Activated effector memory CD4-positive, alpha-beta T cell treated with Interleukin-2 at 50 U/mL for 16 hours (primary cell): ENCODE results near the gene GPR162.

Source experiments
- DNase-seq: peaks from one replicate; pipeline ENCODE4 v3.0.0-alpha.2; 2020

The GPR162 gene

DNA sequence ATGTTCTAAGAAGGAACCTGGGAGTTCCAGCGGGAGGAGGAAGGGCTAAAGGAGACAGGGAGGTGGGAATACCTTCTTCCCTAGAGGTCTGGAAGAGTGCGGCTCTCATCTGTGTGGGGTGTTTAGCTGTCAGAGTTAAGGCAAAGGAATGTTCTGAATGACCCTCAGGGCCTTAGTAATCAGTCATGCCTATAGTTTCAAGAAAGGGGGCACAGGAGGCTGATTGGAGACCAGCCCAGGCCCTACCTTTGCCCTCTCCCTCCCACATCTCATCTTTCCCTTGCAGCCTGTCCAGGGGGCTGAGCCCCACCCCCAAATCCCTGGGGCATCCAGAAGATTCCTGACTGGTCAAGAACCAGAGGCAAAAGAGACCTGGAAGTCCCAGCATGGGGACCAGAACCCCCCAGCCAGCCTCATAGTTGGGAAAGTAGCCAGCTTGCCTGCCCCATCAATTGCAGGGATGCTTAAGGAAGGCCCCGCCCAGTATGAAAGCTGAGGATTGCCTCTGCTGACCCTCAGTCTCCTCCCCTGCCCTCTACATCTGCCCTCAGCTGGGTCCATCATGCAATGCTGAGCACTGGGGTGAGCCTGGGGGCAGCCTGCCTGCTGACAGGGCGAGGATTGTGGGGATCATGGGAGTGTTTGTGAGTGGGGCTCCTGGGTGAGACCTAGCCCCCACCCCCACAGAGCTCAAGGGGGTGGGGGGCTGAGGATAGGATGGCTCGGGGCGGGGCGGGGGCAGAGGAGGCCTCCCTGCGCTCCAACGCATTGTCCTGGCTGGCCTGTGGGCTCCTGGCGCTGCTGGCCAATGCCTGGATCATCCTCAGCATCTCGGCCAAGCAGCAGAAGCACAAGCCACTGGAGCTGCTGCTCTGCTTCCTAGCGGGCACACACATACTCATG, 1.8 kb downstream of the GPR162 start:
- DNase-seq = no peak

DNA sequence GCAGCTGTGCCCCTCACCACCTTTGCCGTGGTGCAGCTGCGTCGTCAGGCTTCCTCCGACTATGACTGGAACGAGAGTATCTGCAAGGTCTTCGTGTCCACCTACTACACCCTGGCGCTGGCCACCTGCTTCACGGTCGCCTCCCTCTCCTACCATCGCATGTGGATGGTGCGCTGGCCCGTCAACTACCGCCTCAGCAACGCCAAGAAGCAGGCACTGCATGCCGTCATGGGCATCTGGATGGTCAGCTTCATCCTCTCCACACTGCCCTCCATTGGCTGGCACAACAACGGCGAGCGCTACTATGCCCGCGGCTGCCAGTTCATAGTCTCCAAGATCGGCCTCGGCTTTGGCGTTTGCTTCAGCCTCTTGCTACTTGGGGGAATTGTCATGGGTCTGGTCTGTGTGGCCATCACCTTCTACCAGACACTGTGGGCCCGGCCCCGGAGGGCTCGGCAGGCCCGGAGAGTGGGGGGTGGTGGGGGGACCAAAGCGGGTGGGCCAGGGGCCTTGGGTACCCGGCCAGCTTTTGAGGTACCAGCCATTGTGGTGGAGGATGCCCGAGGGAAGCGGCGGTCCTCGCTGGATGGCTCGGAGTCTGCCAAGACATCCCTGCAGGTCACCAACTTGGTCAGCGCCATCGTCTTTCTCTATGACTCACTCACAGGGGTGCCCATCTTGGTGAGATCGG, 2.6 kb downstream of the GPR162 start:
- no peak for DNase-seq

DNA sequence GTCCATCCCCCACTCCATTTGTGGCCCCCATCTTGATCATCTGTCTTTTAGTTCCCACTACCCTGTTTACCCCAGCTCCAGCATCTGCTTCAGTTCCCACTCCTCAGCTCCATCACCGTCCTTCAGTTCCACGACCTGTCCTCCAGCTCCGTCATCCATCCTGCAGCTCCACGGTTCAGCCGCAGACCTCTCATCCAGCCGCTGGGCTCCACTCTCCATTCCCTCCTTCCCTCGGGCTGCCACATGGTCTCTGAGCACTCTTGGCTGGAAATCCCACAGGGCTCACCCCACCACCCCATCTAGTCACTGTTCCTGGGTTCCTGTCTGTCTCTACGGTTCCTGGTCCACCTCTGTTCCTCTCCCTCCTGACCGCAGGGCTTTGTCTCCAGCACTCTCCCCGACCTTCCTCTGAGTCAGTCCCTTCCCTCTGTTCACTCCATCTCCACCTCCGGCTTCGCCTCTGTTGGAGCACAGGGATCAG, 3.3 kb downstream of the GPR162 start:
- DNase-seq = no peak

GRCh38 chr12:6825398-6826124, 3.9 kb downstream of the GPR162 start:
- peak; percentile 69 for DNase-seq

GRCh38 chr12:6826125-6826733, 4.6 kb downstream of the GPR162 start:
- DNase-seq = no peak

- DNase-seq = no peak
Observed at GRCh38 chr12:6826734-6827436, 5.3 kb downstream of the GPR162 start.

DNA sequence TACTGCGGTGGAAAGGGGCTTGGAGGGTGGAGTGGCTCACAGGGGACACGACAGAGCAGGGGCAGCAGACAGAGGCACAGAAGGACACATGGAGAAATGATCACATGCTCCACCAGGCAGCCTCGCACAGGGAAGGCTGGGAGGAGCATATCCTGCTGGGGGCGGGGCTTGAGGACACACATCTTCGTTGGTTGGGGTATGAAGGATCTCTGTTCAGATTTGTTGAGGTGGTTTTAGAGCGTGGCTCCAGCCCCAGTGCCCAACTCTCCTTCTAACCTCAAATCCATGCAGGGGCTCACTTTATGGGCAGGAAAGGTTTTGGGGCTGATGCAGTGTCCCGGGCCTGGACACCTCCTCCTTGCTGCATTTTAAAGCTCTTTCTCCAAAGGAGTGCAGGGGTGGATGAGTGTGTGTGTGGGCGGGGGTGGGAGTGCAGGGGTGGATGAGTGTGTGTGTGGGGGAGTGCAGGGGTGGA, 5.9 kb downstream of the GPR162 start:
- DNase-seq = peak; percentile 20

DNA sequence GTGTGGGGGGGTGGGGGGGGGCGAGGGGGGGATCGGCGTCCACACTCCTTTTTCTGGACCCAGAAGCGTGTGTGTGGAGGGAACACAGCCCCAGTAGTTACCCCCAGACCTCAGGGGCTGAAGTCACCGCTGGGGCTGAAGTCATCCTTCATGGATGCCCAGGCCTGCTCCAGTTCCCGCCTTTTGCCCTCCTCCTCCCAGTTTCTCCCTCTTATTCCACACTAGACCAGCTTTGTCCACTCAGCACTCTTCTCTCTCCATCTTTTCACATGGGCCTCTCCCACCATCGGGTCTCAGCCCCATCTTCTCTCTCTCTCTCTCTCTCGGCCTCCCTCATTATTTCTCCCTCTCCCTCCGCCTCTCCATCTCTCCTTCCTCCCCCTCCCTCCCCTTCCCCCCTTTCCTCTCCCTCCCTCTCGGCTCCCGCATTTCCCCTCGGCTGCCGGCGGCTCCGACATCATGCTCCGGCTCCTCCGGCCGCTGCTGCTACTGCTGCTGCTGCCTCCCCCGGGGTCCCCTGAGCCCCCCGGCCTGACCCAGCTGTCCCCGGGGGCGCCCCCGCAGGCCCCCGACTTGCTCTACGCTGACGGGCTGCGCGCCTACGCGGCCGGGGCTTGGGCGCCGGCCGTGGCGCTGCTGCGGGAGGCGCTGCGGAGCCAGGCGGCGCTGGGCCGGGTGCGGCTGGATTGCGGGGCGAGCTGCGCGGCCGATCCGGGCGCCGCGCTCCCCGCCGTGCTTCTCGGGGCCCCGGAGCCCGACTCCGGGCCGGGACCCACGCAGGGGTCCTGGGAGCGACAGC, 6.6 kb downstream of the GPR162 start, which contains the start of gene P3H3:
TSS of gene P3H3 (plus strand) at position 426 of the 799 bp plus-strand sequence. CDS start at position 460, 34 bp downstream.
- DNase-seq = no peak

- DNase-seq = peak; percentile 21
Observed at GRCh38 chr12:6828781-6829535, 7.3 kb downstream of the GPR162 start.

- no peak for DNase-seq
Observed at GRCh38 chr12:6829536-6830220, 8.1 kb downstream of the GPR162 start.

- no peak for DNase-seq
Observed at GRCh38 chr12:6830286-6830890, 8.8 kb downstream of the GPR162 start.

GRCh38 chr12:6830999-6831398, 9.4 kb downstream of the GPR162 start:
- DNase-seq = no peak

DNA sequence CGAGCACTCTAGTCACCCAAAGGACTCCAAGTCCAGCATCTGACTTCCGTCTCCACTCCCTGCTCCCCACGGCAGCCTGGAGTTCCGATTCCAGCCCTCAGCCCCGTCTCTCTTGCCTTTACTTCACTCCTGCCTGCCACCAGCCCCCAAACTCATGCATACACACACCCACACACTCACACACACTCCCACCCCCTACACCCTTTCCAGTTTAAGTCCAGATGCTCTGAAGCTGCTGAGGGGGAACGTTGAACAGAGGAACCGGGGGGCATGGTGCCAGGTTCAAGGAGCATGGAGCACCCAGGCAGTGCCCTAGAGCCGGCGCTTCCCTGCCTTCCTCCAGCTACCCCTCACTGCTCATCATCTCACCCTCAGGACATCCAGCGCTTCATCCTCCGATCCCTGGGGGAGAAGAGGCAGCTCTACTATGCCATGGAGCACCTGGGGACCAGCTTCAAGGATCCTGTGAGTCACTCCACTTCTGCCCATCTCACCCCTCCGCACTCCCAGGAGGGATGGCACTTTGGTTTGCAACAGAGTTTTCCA, 9.9 kb downstream of the GPR162 start:
- no peak for DNase-seq

DNA sequence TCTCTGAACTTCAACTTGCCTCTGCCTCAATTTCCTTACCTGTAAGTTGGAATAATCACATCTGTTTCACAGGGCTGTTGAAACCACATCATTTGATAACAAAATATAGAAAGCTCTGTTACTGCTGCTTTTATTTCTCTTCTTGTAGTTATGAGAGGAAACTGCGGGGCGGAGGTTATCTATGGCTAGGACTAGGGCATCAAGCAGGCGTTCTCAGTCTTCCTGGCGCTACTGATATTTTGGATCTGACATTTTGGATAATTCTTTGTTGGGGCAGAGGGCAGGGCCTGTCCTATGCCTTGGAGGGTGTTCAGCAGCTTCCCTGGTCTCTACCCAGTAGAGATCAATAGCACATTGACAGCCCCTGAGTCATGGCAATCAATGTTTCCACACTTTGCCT, 10.5 kb downstream of the GPR162 start:
- no peak for DNase-seq

- no peak for DNase-seq
Observed at GRCh38 chr12:6833189-6833890, 11.7 kb downstream of the GPR162 start.

- DNase-seq = no peak
Observed at GRCh38 chr12:6834254-6834653, 12.6 kb downstream of the GPR162 start.

- DNase-seq = no peak
Observed at GRCh38 chr12:6834873-6835272, 13.3 kb downstream of the GPR162 start.

DNA sequence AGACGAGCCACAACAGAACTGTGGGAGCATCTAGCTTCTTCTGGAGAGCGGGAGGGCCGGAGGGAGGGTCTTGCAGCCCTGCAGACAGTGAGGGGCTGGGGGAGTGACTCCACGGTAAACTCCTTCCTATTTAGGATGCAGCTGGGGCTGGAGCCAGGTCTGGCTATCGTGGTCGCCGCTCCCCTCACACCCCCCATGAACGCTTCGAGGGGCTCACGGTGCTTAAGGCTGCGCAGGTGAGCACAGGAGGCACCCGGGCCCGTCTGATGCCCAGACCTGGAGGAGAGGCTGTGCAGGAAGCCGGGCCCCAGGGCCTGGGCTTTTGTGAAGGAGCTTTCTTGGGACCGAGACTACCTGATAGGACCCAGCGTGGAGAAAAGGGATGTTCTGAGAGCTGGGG, 15.2 kb downstream of the GPR162 start:
- no peak for DNase-seq
